HG03045 (cell line): ENCODE data around the gene OR2A14.
"Not testable (repeated sequence)": the region's sequence is repeated elsewhere in the genome, so short reads cannot be mapped to it uniquely, and the experiment has no call there.

Source experiments
- ATAC-seq: cut with Tn5 transposase; IDR thresholded peaks from one replicate; pipeline ENCODE4 v1.9.1; 2021; ENCODE audit warnings: mild to moderate bottlenecking, moderate library complexity; ENCODE audit not compliant: unreplicated experiment

OR2A14 gene

DNA sequence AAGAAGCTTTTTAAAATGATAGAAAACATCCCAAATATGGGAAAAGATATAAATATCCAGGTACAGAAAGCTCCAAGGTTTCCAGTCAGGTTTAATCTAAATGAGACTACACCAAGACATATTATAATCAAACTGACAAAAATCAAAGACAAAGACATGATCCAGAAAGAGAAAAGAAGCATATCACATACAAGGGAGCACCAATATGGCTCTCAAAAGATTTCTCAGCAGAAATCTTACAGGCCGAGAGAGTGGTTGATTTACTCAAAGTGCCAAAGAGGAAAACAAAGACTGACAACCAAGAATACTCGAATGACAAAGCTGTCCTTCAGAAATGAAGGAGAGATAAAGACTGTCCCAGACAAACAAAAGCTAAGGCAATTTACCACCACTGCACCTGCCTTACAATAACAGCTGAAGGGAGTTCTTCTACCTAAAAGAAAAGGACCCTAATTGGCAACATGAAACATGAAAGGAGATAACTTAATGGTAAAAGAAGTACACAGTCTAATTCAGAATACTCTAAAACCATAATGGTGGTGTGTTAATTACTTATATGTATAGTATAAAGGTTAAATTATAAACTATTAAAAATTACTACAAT lies 25.4 kb downstream of the OR2A14 start:
- ATAC-seq = no peak

DNA sequence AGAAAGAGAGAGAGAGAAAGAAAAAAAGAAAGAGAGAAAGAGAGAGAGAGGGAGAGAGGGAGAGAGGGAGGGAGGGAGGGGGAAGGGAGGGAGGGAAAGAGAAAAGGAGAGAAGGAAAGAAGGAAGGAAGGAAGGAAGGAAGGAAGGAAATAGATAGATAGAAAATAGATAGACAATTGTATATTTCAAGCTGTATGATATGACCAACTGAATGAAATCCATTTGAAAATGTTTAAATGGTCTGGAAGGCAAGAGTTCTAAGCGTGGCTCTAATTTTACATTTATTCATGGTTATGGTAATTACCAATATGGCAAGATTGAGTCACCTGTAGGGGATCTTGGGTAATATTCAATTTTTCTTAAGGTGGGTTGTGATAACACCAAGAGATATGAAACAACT lies 35.9 kb downstream of the OR2A14 start:
- ATAC-seq = no peak

DNA sequence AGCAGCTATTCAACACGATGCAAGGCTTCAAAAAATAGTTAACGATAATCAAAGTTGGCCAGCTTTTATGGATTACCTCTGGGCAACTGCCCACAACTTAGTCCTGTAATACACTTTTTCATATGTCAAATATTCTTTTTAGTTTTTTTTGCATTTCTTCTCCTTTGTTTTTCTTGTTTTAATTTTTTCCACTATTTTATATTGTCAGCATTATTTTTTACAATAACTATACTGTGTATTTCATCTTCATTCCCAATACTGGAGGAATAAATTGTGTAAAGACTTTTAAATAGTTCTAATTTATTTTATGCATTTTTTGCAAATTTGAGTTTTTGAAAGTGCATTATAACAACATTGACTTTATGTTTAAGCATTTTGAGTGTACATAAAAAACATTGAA lies 41.8 kb downstream of the OR2A14 start:
- no peak for ATAC-seq

DNA sequence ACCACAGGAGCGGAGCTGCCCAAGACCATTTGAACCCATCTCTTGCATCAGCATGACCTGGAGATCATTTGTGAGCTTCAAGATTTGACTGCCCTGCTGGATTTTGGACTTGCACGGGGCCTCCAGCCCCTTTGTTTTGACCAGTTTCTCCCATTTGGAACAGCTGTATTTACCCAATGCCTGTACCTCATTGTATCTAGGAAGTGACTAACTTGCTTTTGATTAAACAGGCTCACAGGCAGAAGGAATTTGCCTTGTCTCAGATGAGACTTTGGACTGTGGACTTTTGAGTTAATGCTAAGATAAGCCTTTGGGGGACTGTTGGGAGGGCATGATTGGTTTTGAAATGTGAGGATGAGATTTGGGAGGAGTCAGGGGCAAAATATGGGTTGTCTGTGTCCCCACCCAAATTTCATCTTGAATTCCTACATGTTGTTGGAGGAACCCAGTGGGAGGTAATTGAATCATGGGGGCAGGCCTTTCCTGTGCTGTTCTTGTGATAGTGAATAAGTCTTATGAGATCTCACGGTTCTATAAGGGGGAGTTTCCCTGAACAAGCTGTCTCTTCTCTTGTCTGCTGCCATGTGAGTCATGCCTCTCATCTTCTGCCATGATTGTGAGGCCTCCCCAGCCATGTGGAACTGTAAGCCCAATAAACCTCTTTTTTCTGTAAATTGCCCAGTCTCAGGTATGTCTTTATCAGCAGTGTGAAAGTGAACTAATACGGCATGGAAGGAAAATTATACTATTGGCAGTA lies 48.8 kb downstream of the OR2A14 start:
- not testable (repeated sequence) for ATAC-seq

DNA sequence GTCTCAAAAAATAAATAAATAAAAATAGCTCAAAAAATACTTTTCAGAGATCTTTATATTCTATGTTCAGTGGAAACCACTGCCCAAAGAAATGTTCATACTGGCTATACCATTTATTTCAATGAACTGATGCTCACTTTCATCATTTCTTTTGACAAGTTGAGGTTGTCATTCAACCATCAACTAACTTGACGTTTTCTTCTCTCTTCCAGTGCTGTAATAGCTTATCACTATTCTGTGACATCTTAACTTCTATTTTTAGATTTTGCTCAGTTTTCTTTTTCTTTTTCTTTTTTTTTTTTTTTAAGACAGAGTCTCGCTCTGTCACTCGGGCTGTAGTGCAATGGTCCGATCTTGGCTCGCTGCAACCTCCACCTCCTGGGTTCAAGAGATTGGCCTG lies 51.6 kb downstream of the OR2A14 start:
- ATAC-seq = no peak

DNA sequence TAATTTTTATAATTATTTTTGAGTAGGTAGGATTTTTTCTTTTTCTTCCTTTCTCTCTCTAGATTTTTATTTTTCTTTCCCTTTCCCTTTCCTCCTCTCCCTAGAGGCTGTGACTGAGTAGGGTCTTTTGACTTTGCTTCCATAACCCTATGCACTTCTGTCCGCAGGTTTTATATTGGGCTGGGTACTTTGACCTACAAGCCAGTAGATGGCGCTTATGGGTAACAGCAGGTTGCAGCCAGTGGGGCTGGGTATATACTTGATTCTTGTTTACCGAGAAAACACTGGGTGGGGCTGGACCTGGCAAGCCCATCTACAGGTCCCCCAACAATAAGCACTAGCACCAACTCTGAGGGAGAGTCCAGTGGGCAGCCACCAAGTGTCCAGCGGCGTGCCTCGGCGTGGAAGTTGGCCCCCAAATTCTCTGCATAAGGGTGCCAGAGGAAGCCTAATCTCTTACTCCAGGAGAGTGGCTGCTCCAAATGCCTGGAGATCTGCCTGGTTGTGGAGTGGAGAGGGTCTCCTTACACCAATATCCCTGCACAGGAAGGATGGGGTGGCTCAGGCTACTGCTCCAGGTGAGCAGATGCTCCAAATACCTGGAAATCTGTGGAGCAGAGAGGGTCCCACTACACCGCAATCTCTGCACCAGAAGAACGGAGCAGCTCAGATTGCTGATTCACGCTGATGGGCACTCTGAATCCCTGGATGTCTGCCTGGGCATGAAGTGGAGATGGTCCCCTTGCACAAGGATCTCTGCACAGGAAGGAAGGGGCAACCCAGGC lies 55.6 kb downstream of the OR2A14 start:
- ATAC-seq = peak; percentile 97

DNA sequence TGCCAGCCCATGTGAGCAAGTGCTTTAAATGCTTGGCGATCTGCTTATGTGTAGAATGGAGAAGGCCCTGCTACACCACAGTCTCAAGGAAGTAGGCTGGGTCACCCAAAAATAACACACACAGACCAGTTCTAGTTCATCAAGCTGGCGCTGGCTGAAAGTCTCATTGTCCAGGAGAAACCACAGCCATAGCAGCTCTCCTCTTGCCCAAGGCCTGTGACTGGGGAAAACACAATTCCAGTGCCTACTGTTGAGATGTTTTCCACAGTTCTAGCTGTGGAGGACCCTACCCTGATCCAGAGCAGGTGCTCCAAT lies 56.1 kb downstream of the OR2A14 start:
- peak; percentile 17 for ATAC-seq
